ENCODE results near the gene TRAF3IP3.

TRAF3IP3 gene

DNA sequence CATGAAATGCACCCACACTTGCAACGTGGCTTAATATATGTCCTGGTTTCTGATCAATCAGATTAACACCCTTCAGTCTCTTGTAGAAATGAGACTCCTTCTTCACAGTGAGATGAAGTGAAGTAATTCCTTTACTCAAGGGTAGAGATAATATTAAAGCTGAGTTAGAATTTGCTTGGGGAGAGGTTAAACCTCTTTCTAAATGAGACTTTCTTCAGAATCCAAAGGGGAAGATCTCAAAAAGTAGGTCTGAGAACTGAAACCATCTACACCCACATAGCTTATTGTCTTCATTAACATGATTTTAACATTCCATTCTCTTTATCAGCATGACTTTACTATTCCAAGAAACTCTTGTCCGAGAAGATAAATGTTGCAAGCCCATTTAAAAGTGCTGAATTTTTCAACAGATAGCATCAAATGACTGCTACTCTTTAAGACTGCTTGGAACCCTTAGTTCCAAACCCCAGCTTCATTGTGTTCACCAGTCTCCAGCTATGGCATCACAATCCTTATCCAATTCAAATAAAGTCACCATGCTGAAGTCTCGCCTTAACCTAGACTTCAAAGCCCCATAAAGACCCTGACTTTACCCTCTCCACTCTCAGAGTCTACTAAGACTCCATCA, 19.2 kb upstream of the TRAF3IP3 start:
- no peak for DNase-seq (ENCODE audit: low read depth in 2 of 2, low spot score in 1 of 2)

DNA sequence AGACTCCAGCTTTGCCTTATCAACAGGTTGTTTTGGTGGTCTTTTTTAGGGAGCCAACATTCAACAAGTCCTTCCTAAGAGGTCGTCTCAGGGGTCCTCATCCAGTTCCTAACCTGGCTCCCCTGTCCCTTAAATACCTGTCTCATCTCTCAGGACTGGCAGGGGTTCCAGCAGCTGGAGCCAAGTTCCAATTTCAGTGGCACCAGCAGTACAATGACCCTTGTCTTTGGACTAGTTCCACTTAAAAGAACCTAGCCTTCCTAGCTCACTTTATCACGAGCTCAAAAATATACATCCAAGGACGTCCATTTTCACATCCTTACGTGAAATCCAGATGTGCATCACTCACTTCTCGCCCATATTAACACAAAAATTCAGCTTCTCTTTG, 18.7 kb upstream of the TRAF3IP3 start:
- no peak for DNase-seq (ENCODE audit: low read depth in 2 of 2, low spot score in 1 of 2)

DNA sequence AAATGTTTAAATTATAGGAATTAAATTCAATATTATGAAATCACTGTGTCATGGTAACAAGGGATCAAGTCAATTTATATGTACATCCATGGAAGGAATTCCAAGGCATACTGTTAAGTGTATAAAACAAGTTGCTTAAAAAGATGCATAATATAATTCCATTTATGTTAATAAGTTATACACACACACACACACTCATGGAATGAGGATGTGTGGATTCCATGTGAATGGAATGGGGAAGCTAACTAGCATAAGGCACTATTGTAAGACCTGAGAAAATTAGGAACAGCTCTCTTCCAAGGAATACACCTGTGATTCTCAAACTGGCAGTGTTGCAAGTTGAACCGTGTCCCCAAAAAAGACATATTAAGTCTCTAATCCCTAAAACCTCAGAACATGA, 17.6 kb upstream of the TRAF3IP3 start:
- DNase-seq (ENCODE audit: low read depth in 2 of 2, low spot score in 1 of 2): no peak

DNA sequence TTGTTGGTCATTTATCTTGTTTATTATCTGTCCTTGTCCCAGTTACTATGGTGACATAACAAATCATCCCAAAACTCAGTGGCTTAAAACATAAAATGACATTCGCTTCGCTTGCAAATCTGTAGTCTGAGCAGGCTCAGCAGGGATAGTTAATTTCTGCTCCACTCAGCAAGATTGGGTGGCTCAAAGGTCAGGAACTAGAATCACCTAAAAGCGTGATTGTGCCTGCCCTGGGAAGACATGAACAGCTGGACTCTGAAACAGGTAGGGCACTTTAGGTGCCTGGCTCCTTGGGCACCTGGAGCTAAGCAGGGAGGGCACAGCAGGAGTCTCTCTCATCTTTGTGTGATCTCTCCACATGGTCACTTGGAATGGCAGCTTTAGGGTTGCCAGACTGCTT, 14.7 kb upstream of the TRAF3IP3 start:
- DNase-seq (ENCODE audit: low read depth in 2 of 2, low spot score in 1 of 2): no peak

DNA sequence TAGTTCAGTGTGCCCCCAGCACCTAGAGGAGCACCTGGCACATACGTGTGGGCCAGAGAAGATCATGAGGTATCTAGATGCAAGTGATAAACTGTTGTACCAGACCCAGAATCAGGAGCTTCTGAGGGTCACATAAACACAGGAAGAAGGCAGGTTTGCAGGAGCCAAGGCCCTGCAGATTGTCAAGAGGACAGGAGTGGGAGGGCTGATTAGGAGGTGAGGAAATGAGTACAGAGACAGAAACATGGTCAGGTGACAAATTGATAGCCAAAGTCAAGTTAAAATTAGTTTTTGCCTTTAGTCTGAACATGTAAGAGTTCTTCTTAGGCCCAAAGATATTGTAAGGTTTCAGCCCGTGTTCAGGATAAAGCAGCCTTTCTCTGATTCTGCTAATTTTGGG, 14.0 kb upstream of the TRAF3IP3 start:
- DNase-seq (ENCODE audit: low read depth in 2 of 2, low spot score in 1 of 2): no peak

DNA sequence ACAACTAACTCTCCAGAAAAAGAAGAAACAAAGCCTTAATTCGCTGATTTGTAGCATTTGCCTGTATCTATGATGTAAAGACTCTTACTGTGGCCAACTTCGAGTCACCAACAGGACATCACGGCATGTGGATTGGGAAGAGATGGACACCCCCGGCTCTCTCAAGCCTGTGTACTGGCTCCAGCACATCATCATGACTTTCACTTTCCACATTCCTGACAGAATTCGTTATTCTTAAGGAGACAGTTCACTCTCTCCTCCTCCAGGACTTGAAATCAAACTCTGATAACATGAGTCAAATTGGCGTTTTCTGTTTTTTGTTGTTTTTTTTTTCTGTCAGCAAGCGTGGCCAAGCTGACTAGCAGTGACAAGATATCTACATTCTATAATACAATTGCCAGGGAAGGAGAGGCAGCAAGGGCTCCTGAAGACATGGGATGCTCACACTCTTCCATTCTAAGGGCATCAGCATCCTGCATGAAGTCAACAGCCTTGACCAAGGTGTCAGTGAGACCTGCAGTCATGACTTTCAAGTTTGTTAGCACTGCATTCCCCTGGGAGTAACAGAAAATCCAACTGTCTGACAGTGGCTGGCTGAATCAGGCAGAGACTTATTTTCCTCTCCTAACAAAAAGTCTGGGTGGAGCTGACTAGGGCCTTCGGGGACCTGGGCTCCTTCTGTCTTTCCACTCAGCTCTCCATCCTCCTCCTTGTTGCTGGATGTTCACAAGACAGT, 13.3 kb upstream of the TRAF3IP3 start:
- DNase-seq (ENCODE audit: low read depth in 2 of 2, low spot score in 1 of 2): no peak

DNA sequence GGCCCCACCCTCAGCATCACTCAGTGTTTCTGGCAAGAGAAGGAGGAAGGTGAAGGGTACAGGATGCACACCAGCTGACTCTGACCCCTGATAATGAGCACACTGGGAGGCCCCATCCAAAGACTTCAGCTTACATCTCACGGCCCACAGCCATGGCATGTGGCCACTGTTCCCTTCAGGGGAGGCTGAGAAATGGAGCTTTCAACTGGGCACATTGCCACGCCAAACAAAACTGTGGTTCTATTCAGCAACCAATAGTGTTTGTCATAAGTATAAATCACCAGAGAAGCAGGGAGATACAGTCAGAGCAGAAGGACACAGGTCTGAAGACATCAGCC, 12.7 kb upstream of the TRAF3IP3 start:
- DNase-seq (ENCODE audit: low read depth in 2 of 2, low spot score in 1 of 2): no peak

DNA sequence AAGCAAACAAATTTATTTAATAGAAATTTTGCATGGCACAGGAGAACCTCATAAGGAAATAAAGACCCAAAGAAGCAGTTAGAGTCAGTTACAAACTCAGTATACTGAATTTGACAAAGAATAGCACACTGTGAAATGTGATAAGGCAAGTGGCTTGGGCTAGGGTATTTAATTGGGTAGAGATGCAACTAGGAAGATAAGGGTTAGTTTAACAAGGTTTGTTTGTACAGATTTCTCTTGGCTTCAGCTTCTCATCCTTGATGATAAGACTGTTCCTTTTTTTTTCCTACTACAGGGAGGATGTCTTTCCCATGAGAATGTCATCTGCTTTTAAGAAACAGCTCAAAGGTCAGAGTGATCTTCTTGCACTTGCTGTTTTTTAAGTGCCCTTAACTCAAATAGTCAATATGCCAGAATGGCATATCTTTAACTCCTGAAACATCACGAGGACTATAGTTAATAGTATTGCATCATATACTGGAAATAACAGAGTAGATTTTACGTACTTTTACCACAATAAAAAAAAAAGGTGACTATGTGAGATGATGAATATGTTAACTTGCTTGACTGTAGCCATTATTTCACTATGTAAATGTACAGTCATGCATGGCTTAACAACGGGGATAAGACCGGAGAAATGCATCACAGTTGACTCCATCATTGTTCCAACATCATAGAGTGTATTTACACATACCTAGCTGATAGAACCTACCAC, 9.2 kb upstream of the TRAF3IP3 start:
- no peak for DNase-seq (ENCODE audit: low read depth in 2 of 2, low spot score in 1 of 2)

DNA sequence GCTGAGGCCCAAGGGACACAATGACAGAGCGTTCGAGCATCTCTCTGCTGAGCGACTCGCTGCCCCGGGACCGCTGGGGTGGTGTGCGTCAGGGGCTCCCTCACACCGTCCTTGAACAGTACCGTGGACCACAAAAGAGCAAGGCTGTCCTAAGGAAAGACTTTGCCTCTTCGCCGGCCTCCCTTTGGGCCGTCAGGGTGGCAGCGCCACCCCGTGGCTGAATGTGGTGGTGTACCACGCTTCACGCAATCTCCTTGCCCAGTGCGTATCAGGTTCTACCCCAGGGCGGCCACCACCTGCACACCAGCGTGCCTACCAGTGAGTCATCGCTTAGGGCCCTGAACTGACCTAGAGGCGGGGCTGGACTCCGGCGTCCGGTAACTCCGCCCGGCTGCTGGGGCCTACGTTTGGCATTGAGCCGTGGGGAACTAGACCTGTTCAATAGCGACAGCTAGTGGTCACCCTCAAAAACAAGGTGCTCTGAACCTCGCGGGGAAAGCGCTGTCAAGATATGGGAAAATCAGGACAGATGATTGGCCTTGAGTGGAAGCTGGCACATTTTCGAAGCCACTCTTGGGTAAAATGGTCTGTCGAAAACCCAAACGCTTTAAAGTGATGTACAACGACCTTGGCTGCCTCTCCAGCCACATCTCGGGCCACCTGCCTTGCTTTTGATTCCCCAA, 8.1 kb upstream of the TRAF3IP3 start:
- DNase-seq (ENCODE audit: low read depth in 2 of 2, low spot score in 1 of 2): peak; percentile 46 to 65

DNA sequence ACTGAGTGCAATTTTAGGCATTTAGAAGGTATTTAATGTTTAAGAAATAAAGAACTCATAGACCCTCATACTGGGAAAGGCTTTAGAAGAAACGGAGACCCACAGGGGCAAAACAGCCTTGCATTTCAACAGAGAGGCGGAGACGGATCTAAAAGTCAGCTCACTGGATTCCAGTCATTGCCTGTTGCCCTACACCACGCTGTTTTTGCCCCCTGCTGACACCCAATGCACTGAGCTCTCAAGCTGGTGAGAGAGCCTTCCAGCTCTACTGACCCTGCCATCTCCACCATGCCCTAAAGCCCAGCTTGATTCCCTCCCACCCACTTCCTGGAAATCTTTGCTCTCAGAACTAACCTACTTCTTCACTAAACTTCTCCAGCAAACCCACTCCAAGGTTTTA, 7.2 kb upstream of the TRAF3IP3 start:
- DNase-seq (ENCODE audit: low read depth in 2 of 2, low spot score in 1 of 2): no peak

DNA sequence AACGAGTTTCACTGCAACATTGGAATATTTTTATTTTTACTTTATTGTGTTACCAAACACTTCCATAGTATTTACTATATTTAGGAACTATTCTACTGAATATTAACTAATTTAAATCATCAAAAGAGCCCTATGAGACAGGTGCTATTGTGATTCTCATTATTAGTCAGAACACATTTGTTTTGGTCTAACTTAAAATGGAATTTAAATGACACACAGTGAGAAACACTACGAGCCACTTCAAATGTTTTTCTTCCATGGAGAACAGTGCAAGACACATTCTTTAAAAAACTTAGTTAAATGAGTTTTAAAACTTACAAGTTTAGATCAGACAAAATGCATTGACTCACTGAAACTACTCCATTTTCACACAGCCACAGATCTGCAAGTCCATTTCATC, 6.6 kb upstream of the TRAF3IP3 start:
- DNase-seq (ENCODE audit: low read depth in 2 of 2, low spot score in 1 of 2): no peak

DNA sequence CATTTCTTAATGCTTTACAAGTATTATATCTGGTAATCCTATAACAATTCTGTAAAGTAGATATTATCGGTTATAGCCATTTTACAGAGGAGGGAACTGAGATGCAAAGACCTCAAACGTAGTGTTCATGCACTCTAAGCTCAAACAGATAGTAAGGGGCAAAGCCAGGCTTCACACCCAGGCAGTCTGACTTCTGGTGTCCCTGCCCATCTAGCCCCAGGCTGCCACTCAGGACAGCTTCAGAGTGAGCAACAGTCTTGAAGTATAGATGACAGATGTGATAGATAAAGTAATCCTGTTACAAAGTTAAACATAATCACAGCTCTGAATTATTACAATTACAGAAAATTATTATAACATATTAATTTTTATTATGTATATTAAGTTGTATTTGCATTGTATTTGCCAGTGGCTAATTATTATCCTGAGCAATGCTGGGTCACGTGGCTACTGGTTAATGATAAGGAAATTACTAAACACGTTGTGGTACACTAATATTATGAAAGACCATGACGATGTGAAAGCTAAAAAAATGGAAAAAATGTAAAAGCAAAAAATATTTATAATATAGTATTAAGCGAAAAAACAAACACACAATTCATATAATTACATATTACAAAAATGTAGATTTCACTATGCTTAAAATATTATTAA, 6.1 kb upstream of the TRAF3IP3 start:
- DNase-seq (ENCODE audit: low read depth in 2 of 2, low spot score in 1 of 2): no peak

DNA sequence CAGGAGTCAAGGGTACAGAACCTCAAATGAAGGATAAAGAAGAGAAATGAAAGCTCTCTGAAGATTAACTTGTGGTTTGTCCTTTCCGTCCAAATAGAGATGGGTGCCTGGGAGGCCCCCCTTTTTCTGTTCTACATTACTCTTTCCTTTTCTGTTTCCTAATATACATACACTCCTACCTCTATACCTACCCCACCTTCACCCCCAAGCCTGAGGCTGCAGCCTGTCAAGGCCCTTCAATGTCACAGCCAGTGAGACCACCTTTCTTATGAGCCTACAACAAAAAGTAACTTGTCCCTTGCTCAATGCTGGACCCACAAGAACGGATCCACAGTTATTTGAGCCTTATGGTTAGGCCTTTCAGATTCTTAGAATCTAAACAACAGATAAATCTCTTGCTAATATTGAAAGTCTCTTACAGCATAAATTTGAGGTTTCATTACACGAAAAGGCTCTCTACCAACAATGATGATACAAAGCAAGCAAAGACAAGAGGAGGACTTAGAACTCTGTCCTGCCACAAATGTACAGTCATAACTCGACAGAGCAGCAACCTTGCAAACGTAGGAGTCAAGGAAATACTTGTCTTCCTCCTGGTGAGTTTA, 4.1 kb upstream of the TRAF3IP3 start:
- no peak for DNase-seq (ENCODE audit: low read depth in 2 of 2, low spot score in 1 of 2)

DNA sequence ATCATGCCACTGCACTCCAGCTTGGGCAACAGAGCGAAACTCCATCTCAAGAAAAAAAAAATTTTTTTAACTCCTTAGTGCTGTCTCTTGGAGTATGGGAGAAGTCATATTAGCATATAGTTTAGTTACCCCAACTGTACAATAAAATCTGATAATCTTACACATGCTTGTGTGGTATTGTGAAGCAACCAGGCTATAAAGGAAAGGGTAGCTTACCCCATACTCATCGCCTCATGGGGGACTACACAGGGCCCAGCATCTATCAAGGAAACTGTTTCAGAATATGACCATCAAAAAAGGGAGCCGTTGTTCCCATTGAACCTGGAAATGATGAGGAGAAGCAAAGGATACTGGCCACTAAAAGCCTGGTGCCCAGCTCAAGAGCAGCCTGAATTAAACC, 3.0 kb upstream of the TRAF3IP3 start:
- DNase-seq (ENCODE audit: low read depth in 2 of 2, low spot score in 1 of 2): no peak

DNA sequence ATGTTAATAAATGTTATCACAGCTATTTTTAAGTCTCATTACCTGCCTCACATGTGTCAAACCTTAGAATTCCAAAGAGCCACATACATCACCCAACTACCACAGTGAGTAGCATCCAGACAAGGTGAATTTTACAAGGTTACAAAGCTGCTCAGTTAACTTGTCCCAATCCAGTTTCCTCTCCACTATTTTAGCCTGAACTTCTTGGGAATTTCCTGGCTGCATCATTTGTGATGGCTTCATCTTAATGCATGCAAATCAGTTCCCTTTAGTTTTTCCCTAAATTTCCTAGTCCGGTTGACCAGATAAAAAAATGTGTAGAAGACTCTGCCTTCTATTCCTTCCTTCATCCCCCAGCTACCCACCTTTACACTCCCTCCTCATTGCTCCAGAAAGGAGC, 597 bp upstream of the TRAF3IP3 start:
- DNase-seq (ENCODE audit: low read depth in 2 of 2, low spot score in 1 of 2): no peak

DNA sequence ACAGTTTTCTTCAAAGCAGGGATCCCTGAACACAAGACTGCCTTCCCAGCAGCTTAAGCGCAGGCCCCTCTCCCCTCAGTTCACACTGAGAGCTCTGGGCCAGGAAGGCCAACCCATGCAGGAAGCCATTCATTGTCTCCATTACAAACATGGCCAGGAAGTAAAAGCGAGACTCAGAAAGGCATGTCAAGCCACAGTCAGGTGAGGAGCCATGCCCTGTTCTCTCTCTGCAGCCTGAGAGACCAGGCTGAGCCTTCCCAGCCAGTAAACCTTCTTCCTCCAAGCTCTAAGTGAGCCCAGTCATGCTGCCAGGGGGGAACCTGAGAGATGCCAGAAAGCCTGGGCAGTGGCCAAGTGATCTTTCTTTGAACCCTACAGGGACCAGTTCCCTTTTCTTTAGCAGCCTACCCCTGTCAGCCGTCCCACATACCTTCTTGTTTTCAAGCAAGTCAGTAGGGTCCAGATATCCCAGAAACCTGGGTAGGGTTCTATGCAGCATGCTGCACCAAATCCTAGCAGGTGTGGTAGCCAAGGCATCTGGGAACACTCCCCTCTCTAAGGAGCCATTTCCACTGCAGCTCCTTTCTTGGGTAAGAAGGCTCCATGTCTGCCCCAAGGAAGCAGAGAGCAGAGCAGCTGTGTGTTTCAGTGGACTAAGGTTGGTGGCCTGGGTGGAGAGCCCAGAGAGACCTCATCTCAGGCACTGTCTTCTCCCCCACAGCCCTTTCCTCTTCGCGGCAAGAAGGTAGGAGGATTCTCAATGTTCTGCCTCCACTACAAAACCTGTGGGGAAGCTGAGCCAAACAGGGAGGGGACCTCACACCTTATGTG, 977 bp downstream of the TRAF3IP3 start:
- no peak for DNase-seq (ENCODE audit: low read depth in 2 of 2, low spot score in 1 of 2)

DNA sequence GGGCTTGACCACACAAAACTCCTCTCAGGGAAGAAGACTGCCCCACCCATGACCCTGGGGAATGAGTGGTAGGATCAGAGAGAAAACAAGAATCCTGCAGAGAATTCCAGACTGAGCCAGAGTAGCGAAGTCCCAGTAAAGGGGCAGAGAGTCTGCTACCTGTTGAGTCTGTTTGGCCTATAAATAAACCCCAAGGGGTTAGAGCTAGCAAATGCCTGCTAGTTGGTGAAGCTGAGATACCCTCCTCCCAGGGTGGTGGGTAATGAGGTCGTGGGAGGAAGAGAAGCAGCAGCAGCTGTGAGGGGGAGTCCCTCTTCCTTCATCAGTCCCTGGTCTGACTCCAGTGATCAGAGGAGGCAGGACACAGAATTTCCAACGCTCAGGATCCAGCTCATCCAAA, 2.5 kb downstream of the TRAF3IP3 start:
- DNase-seq (ENCODE audit: low read depth in 2 of 2, low spot score in 1 of 2): no peak

DNA sequence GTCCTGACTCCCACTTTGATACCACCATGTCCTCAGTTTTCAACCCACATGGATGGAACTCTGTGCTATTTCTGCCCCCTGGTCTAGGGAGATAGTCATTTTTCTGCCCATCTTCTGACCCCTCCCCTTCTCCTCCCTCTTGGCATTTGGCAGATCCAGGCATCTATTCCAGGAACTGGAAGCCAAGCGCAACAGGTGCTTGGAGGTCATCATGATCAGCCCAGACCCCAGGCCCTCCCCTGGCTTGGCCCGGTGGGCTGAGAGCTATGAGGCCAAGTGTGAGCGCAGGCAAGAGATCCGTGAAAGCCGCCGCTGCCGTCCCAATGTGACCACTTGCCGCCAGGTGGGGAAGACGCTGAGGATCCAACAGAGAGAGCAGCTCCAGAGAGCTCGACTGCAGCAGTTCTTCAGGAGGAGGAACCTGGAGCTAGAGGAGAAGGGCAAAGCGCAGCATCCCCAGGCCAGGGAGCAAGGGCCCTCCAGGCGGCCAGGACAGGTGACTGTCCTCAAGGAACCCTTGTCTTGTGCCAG, 4.0 kb downstream of the TRAF3IP3 start:
- DNase-seq (ENCODE audit: low read depth in 2 of 2, low spot score in 1 of 2): no peak

DNA sequence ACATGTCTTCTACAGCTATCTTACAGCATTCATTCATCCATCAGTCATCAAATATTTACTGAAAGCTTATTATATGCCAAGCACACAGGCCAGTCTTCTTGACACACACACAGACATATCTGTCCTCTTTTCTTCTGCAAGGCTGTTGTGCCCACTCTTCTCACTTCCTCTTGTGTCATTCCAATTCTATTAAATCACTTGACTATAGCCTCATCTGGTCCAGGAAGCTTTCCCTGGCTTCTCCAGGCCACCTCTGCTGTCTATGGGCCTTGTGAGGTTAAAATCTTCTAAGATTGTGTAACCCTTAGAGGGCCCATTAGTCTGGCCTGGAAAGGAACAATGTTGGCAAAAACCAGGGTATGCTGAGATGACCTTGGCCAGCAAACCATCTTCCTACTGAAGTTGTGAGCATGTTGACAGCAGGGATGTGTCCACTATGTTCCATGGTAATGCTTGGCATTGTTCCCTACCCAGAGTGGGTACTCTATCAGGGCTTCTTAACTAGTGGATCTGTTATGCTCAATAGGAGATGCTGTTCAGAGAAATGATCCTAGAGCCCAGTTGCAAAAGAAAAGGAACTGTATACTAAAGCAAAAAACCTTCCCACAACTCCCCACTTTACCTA, 5.3 kb downstream of the TRAF3IP3 start:
- no peak for DNase-seq (ENCODE audit: low read depth in 2 of 2, low spot score in 1 of 2)

DNA sequence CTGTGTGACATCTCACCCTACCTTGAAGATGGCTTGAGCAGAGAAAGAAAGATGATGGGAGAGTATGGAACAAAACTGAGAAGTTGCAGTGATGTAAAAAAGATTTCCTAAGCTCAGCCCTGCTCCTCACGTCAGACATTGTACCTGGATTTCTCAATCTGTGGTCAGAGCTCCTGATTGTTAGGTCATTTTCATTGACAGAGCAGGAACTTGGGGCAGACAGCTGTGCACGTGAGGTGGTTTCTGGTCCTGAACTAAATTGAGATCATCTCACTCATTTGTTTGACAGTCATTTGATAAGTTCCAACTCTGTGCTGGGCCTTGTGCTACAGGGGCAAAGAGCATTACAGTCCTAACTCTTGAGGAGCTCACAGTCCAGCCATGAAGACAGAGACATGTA, 10.2 kb downstream of the TRAF3IP3 start:
- DNase-seq (ENCODE audit: low read depth in 2 of 2, low spot score in 1 of 2): no peak
